ENCODE results near the gene ZFYVE27. TPM values are rescaled to one million over a fixed set of nuclear protein-coding genes. Genes with fewer than 3 reads are reported as not detected.

Gene ZFYVE27
- total RNA-seq, 2 experiments from 2014 or later = 20.2 to 22.6 TPM

GRCh38 chr10:97798958-97799610 lies 62.2 kb downstream of the ZFYVE27 start:
- POLR2A ChIA-PET = no interaction called here
- intact Hi-C loops (cut with DNase I, micrococcal nuclease) = loop anchor here (5.0 to 10.0 kb wide), 2 partner anchors 53 to 236 kb away; partner anchors contain the start of gene CRTAC1 (in 1 of the 2)
- peaks cover 3% of the 10 kb centered on the region for H3K36me3 Mint-ChIP-seq (ENCODE audit: low read depth)
- DNase-seq (no peak), ATAC-seq (no peak)
- CTCF ChIA-PET = interaction anchor here (0.6 to 1.7 kb wide), 6 partner anchors 8 to 1198 kb away, joined by 3 to 6 read pairs (median 4); no protein-coding TSS in a partner anchor
- H3K4me1 Mint-ChIP-seq = peaks cover 14% of the 10 kb centered on the region
- no peak overlapping the region for H3K27ac Mint-ChIP-seq
- no peaks in the 10 kb centered on the region for H3K27me3 Mint-ChIP-seq
- H3K4me3 Mint-ChIP-seq = no peak overlapping the region
- H3K9me3 Mint-ChIP-seq (ENCODE audit: low read depth) = peaks cover 11% of the 10 kb centered on the region

- peaks cover 3% of the 10 kb centered on the region for H3K36me3 Mint-ChIP-seq (ENCODE audit: low read depth)
- H3K27ac Mint-ChIP-seq = no peak overlapping the region
- ATAC-seq = no peak
- ChIA-PET POLR2A (no interaction called here), CTCF (interaction anchor here (0.9 to 1.1 kb wide), 2 partner anchors 8 to 228 kb away, joined by 3 read pairs; no protein-coding TSS in a partner anchor)
- no peak for DNase-seq
- no peak overlapping the region for H3K4me3 Mint-ChIP-seq
- intact Hi-C loops (cut with DNase I, micrococcal nuclease) = no loop called here
- H3K4me1 Mint-ChIP-seq = peaks cover 14% of the 10 kb centered on the region
- no peaks in the 10 kb centered on the region for H3K27me3 Mint-ChIP-seq
- H3K9me3 Mint-ChIP-seq (ENCODE audit: low read depth) = peaks cover 11% of the 10 kb centered on the region
Measured at GRCh38 chr10:97800474-97800873, 63.5 kb downstream of the ZFYVE27 start.

DNA sequence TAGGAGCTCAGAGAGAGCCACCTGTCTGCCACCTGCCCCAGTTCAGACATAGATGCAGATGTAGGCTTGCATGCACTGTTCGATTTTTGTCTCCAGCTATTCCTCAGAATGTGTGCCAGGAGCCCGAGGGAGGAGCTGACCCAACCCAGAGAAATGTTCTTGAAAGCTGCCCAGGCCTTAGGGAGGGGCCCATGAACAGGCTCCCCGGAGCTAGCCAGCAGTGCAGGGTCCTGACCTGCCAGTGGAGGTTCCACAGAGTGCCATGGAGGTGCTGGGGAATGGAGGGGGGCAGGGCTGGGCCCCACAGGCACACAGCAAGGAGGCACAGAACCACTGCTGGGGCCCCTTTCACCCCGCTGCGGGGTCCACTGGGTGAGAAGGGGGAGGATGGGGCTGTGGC lies 64.5 kb downstream of the ZFYVE27 start:
- POLR2A ChIA-PET = no interaction called here
- H3K9me3 Mint-ChIP-seq (ENCODE audit: low read depth) = peaks cover 11% of the 10 kb centered on the region
- no peaks in the 10 kb centered on the region for H3K27me3 Mint-ChIP-seq
- CTCF ChIA-PET = interaction anchor here (0.6 to 1.1 kb wide), 3 partner anchors 71 to 227 kb away, joined by 3 to 4 read pairs (median 3); no protein-coding TSS in a partner anchor
- H3K4me3 Mint-ChIP-seq = no peak overlapping the region
- intact Hi-C loops (cut with DNase I, micrococcal nuclease) = no loop called here
- H3K36me3 Mint-ChIP-seq (ENCODE audit: low read depth) = peaks cover 3% of the 10 kb centered on the region
- no peak for DNase-seq
- H3K27ac Mint-ChIP-seq = no peak overlapping the region
- ATAC-seq = no peak
- H3K4me1 Mint-ChIP-seq = peaks cover 6% of the 10 kb centered on the region

DNA sequence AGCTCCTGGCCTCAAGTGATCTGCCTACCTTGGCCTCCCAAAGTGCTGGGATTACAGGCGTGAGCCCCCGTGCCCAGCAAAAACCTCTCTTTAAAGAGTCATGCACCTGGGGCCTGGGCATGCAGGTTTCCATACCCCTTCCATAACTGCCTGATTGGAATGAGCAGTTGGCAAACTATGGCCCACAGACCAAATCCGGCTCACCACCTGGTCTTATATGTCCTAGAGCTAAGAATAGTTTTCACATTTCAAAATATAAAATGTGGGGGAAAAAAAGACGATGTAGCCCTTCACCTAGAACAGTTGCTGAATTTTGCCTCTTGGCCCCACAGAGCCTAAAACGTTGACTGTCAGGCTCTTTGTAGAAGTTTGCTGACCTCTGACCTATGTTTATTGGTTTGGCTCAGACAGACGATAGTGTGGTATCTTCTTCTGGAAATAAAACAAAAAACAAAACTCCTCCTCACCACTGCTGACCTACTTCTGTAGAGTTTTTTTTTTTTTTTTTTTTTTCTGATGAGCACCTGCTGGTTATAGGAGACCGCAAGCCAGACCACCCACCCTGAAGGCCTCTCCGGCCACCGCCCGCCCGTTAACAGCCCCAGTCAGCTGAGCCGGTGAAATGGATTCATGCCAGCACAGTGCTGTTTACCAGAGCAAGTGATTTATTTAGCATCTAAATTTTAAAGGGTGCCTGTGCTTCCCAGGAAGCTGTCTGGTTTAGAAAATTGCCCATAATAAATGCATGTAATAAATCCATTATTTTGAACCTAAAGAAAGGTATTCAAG lies 68.4 kb downstream of the ZFYVE27 start:
- ChIA-PET CTCF (interaction anchor here (0.7 kb wide), 1 partner anchor 15 kb away, joined by 3 read pairs; no protein-coding TSS in a partner anchor), POLR2A (no interaction called here)
- no peak overlapping the region for H3K4me3 Mint-ChIP-seq
- no peaks in the 10 kb centered on the region for H3K27me3 Mint-ChIP-seq
- intact Hi-C loops (cut with DNase I, micrococcal nuclease) = no loop called here
- no peaks in the 10 kb centered on the region for H3K4me1 Mint-ChIP-seq
- ATAC-seq (no peak), DNase-seq (no peak)
- H3K27ac Mint-ChIP-seq = no peak overlapping the region
- no peaks in the 10 kb centered on the region for H3K36me3 Mint-ChIP-seq (ENCODE audit: low read depth)
- H3K9me3 Mint-ChIP-seq (ENCODE audit: low read depth) = no peaks in the 10 kb centered on the region

DNA sequence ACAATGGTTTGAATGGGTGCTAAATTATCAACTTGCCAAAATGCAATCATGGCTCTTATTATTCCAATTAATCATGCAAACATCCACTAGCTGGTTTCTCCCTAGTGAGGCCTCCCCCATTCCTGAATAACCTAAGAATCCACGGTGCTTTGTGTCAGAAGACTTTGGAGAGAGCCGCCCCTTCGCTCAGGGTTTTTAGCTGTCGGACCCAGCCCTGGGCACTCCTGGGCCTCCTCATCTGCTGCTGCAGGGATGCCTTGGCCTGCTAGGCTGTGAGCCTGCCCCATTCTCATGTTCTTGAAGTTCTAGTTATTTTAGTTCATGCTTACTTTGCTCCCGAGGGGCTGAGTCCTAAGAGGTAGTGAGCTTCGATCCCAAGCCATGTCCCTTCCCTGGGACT lies 69.0 kb downstream of the ZFYVE27 start:
- POLR2A ChIA-PET = no interaction called here
- CTCF ChIA-PET = interaction anchor here (0.7 kb wide), 2 partner anchors 15 to 18 kb away, joined by 3 read pairs; no protein-coding TSS in a partner anchor
- Mint-ChIP-seq H3K27ac (no peak overlapping the region), H3K27me3 (no peaks in the 10 kb centered on the region), H3K4me3 (no peak overlapping the region), H3K4me1 (no peaks in the 10 kb centered on the region), H3K36me3 (ENCODE audit: low read depth) (no peaks in the 10 kb centered on the region), H3K9me3 (ENCODE audit: low read depth) (no peaks in the 10 kb centered on the region)
- ATAC-seq = no peak
- no peak for DNase-seq
- intact Hi-C loops (cut with DNase I, micrococcal nuclease) = no loop called here

DNA sequence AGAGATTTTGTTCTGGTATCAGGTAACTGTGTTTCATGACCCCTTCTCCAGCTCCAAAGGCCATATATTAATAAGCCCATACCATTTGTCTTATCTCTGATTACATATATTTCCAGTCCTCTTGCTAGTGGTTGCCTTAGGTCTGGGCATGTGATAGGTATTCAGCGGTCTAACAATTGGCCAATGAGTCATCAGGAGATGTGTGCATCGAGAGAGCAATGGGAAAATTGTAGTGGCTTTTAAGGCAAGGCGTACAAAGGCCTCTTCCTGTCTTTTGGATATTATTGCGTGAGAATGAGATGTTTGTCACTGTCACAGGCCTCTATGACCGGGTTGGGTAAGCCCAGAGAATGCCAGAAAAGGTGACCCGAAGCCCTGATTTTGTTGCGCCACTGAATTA lies 73.5 kb downstream of the ZFYVE27 start:
- intact Hi-C loops (cut with DNase I, micrococcal nuclease) = no loop called here
- CTCF ChIA-PET = interaction anchor here (0.8 to 1.1 kb wide), 2 partner anchors 18 to 59 kb away, joined by 3 read pairs; no protein-coding TSS in a partner anchor
- Mint-ChIP-seq H3K4me1 (no peaks in the 10 kb centered on the region), H3K9me3 (ENCODE audit: low read depth) (no peaks in the 10 kb centered on the region), H3K27ac (no peak overlapping the region), H3K27me3 (no peaks in the 10 kb centered on the region), H3K4me3 (no peak overlapping the region), H3K36me3 (ENCODE audit: low read depth) (no peaks in the 10 kb centered on the region)
- DNase-seq (no peak), ATAC-seq (no peak)
- POLR2A ChIA-PET = no interaction called here

Other genes with a start within 250 kb of the ZFYVE27 start
- gene MMS19, start 238.7 kb upstream of the ZFYVE27 start, total RNA-seq = 100 to 1,000 TPM in 1 of 2 experiments, 10 to 100 TPM in 1; 91.3 to 107 TPM
- gene UBTD1, start 238.2 kb upstream of the ZFYVE27 start, total RNA-seq = 1 to 10 TPM; 1.4 to 1.5 TPM
- gene ANKRD2, start 164.3 kb upstream of the ZFYVE27 start, total RNA-seq = not detected
- not detected for gene HOGA1, start 152.7 kb upstream of the ZFYVE27 start, total RNA-seq
- not detected for gene C10orf62, start 147.4 kb upstream of the ZFYVE27 start, total RNA-seq
- 1 to 10 TPM; 3.9 to 5.3 TPM for gene MORN4, start 103.6 kb upstream of the ZFYVE27 start, total RNA-seq
- 1 to 10 TPM; 8.5 to 8.9 TPM for gene PI4K2A, start 96.5 kb upstream of the ZFYVE27 start, total RNA-seq
- gene AVPI1, start 49.9 kb upstream of the ZFYVE27 start, total RNA-seq = 1 to 10 TPM; 2.1 to 2.2 TPM
- gene MARVELD1, start 23.4 kb upstream of the ZFYVE27 start, total RNA-seq = 1 to 10 TPM; 1.8 to 1.9 TPM
- not detected for gene SFRP5, start 34.9 kb downstream of the ZFYVE27 start, total RNA-seq
- gene GOLGA7B, start 112.7 kb downstream of the ZFYVE27 start, total RNA-seq = under 1 TPM; 0.47 to 0.57 TPM